Kidney epithelial cell (primary cell): ENCODE data around the gene ADRA2B. TPM values are rescaled to one million over a fixed set of nuclear protein-coding genes. Genes with fewer than 3 reads are reported as not detected.

ENCODE experiments used
- DNase-seq: peaks from one replicate; pipeline ENCODE4 v3.0.0-alpha.2; 2010; ENCODE audit warnings: low read depth
- H3K27me3 ChIP-seq: 2 replicates; pipeline ENCODE4 v1.6.0; 2011; ENCODE audit warnings: low read length; ENCODE audit not compliant: control insufficient read depth, insufficient read depth
- H3K36me3 ChIP-seq: 2 replicates; pipeline ENCODE4 v1.5.1; 2011; ENCODE audit warnings: low read length; ENCODE audit not compliant: control insufficient read depth, insufficient read depth
- H3K4me3 ChIP-seq: 2 replicates; pipeline ENCODE4 v1.5.1; 2011; ENCODE audit warnings: low read depth, mild to moderate bottlenecking, control low read depth, low read length
- total RNA-seq: library from RNA; depleted of rRNA; stranded (reverse); fragments of >200 nt; gene quantifications from 2 replicates; pipeline ENCODE4 v1.2.3, GENCODE V29; 2015
- TF ChIP-seq, protein P1 (sequence below): IDR thresholded peaks from 2 replicates; pipeline ENCODE4 v1.5.1; 2011; ENCODE audit warnings: mild to moderate bottlenecking, moderate library complexity, low read length, control low read depth, inconsistent platforms; ENCODE audit not compliant: insufficient read depth, poor library complexity, severe bottlenecking

ADRA2B gene
- total RNA-seq, 1 donor from 2014 or later: 0.13 TPM

DNA sequence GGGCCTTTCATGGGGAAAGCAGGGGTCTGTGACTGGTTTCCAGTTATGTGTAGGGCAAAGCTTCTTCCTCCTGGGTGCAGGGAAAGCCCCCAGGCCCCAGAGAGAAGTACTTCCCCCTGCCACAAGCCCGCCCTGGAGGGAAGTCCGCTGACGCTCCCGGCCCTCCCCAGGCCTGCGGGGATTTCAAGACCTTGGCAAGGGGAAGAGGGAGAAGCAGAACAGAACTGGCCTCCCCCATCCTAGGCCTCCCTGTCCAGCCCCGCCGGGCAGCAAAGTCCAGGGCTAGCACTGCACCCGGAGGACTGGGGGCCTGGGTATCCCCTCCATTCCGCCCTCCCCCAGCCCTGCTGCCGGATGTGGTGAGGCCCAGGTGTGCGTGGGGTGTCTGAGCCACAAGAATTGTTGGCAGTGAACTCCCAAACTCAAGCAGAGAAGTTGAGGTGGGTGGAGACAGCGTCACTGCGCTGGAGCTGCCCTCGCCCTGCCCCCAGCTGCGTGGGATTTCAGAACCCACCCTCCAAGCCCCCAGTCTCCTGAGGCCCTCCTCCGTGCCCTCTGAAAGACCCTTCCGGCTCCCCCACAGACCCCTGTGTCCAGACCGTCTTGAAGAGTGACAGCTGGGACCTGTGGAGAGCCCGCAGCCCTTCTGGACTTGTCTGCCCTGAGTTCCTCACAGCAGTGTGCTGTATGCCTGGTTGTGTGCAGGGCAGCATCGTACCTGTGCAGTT lies 29.9 kb upstream of the ADRA2B start:
- TF ChIP-seq, protein P1, sequence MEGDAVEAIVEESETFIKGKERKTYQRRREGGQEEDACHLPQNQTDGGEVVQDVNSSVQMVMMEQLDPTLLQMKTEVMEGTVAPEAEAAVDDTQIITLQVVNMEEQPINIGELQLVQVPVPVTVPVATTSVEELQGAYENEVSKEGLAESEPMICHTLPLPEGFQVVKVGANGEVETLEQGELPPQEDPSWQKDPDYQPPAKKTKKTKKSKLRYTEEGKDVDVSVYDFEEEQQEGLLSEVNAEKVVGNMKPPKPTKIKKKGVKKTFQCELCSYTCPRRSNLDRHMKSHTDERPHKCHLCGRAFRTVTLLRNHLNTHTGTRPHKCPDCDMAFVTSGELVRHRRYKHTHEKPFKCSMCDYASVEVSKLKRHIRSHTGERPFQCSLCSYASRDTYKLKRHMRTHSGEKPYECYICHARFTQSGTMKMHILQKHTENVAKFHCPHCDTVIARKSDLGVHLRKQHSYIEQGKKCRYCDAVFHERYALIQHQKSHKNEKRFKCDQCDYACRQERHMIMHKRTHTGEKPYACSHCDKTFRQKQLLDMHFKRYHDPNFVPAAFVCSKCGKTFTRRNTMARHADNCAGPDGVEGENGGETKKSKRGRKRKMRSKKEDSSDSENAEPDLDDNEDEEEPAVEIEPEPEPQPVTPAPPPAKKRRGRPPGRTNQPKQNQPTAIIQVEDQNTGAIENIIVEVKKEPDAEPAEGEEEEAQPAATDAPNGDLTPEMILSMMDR: no peak
- H3K4me3 ChIP-seq: no peak overlapping the region
- H3K27me3 ChIP-seq: peaks cover 9% of the 10 kb centered on the region
- no peaks in the 10 kb centered on the region for H3K36me3 ChIP-seq
- no peak for DNase-seq

DNA sequence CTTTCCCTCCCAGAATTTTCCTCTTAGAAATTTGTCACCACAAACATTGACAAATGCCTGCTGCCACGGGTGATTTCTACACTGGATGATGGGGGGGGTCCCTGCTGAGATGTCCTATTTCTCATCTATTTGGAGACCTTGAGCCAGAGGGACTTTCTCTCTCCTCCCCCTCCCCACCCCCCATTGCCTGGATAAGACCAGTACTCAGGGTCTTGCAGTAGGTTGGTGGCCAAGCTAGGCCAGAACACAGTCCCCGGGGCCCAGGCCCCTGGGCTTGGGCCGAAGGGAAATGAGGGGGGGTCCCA lies 29.4 kb upstream of the ADRA2B start:
- no peak for DNase-seq
- peaks cover 9% of the 10 kb centered on the region for H3K27me3 ChIP-seq
- no peaks in the 10 kb centered on the region for H3K36me3 ChIP-seq
- TF ChIP-seq, protein P1: no peak
- no peak overlapping the region for H3K4me3 ChIP-seq

DNA sequence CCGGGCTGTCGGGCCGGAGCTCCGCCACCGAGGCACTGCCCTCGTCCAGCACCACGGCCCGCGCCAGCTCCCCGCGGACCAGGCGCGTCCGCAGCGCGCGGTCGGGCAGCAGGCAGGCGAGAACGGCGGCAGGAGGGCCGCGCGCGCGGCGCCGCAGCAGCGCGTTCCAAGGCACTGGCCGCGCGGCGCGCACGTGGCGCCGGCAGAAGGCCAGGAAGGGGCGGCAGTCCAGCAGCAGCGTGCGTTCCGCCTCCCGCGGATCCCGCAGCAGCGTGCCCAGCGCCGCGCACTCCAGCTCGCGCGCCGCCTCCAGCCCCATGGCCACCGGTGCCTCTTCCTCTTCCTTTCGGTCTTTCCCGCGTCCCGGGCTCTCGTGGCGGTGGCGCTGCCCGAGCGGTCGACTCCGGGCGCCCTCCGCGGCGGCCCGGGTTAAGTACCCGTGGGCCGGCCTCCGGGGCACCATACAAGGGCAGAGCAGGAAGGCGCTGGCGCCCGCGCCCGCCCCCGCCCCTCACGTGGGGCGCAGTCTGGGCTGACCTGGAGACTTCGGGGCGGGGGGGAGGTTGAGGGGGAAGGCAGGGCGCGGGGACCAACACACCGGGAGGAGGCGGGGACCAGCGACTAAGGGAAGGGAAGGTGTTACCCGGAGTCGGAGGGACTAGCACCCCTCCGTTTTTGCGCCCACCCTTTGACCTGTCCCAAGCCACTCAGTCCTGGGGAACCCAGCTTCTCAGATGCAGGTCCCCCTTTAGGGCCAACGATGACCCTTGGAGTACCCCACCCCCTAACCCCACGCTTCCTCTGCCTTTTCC lies 28.9 kb upstream of the ADRA2B start, which contains the start of gene DUSP2:
TSS of gene DUSP2 (minus strand) at position 405 of the 812 bp plus-strand sequence. CDS start at position 319, 86 bp downstream.
- no peaks in the 10 kb centered on the region for H3K36me3 ChIP-seq
- peak within 1 kb of the TSS; percentile 35 for H3K4me3 ChIP-seq
- TF ChIP-seq, protein P1: no peak
- H3K27me3 ChIP-seq: peaks cover 9% of the 10 kb centered on the region
- DNase-seq: no peak

DNA sequence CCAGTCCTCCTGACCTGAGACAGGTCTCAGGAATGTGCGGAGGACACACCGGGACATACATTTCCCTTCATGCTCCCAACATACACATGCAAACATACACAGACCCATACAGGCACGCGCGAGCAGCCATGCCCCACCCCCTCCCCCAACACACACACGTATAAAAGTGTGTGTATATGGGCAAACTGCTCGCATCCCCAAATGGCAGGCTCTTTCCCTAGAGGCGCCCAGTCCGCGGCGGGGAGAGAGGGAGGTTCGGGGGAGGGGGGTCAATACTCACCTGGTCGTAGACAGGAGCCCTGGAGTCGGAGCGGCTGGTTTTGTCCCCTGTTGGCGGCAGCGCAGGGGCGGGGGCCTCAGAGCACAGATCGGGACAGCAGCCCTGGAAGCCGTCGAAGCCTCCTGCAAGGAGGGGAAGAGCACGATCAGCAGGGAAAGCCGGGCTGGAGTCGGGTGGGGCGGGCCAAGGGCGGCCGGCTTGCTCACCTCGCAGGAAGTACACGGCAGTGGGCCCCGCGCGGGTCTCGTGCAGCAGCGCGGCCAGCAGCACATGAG lies 28.2 kb upstream of the ADRA2B start:
- H3K36me3 ChIP-seq: no peaks in the 10 kb centered on the region
- H3K27me3 ChIP-seq: peaks cover 9% of the 10 kb centered on the region
- DNase-seq: no peak
- TF ChIP-seq, protein P1: no peak
- H3K4me3 ChIP-seq: peak overlapping the region; percentile 35

DNA sequence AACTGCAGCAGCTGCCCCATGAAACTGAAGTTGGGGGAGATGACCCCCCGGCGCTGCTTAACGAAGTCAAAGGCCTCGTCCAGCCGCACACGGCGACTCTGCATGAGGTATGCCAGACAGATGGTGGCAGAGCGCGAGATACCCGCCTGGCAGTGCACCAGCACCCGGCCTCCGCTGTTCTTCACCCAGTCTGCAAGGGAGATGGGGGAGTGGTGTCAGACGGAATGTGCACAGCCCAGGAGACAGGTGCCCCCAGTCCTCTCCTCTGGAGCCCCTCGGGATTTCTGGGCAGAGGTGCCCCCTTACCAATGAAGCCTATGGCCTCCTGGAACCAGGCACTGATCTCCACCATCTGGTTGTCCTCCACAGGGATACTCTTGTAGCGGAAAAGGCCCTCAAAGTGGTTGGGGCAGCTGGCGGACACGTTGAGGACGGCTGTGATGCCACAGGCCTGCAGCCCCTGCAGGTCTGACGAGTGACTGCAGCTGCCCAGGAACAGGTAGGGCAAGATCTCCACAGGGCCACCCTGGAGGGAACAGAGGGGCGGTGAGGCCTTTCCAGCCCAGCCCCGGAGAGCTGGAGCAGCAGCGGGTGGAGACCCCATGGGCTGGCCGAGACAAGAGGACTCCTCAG lies 27.6 kb upstream of the ADRA2B start:
- H3K4me3 ChIP-seq: no peak overlapping the region
- no peaks in the 10 kb centered on the region for H3K36me3 ChIP-seq
- TF ChIP-seq, protein P1: peak; percentile 26
- DNase-seq: no peak
- peaks cover 9% of the 10 kb centered on the region for H3K27me3 ChIP-seq
